ENCODE measurements around the gene CST9L.

CST9L gene, protein sequence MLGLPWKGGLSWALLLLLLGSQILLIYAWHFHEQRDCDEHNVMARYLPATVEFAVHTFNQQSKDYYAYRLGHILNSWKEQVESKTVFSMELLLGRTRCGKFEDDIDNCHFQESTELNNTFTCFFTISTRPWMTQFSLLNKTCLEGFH

GRCh38 chr20:23568320-23568970, at the start of gene CST9L:
Gene CST9L (minus strand): TSS chr20:23568484. CDS start chr20:23568450, 34 bp downstream.
- no peak within 1 kb of the TSS for H3K4me3 ChIP-seq (ENCODE audit: low read depth, low read length)
- TF ChIP-seq, protein P1, sequence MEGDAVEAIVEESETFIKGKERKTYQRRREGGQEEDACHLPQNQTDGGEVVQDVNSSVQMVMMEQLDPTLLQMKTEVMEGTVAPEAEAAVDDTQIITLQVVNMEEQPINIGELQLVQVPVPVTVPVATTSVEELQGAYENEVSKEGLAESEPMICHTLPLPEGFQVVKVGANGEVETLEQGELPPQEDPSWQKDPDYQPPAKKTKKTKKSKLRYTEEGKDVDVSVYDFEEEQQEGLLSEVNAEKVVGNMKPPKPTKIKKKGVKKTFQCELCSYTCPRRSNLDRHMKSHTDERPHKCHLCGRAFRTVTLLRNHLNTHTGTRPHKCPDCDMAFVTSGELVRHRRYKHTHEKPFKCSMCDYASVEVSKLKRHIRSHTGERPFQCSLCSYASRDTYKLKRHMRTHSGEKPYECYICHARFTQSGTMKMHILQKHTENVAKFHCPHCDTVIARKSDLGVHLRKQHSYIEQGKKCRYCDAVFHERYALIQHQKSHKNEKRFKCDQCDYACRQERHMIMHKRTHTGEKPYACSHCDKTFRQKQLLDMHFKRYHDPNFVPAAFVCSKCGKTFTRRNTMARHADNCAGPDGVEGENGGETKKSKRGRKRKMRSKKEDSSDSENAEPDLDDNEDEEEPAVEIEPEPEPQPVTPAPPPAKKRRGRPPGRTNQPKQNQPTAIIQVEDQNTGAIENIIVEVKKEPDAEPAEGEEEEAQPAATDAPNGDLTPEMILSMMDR (IDR thresholded peaks at IDR 0.05; ENCODE audit: borderline replicate concordance, insufficient read depth, low read depth, low read length) = no peak

- H3K4me3 ChIP-seq (ENCODE audit: low read depth, low read length) = no peak overlapping the region
- TF ChIP-seq, protein P1 (IDR thresholded peaks at IDR 0.05; ENCODE audit: borderline replicate concordance, insufficient read depth, low read depth, low read length) = no peak
Observed at GRCh38 chr20:23614163-23614562, 45.9 kb upstream of the CST9L start.

DNA sequence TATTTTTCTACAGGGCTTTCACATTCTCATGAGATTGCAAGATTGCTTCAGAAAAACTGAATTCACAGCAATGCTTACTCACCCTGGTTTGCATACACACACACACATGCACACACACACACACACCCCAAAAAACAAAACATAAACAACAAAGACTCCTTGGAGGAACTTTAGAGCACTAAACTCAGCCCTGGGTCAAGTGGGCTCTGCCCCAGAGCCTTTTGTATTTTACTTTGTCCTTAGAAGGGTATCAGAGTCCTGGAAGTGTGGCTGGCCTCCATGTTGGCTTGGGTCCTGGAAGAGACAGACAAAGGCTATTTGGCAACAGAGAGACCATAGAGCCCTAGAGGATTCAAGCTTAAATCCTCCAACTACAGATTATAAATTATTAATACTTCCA, 45.4 kb upstream of the CST9L start:
- no peak overlapping the region for H3K4me3 ChIP-seq (ENCODE audit: low read depth, low read length)
- TF ChIP-seq, protein P1 (IDR thresholded peaks at IDR 0.05; ENCODE audit: borderline replicate concordance, insufficient read depth, low read depth, low read length) = no peak

GRCh38 chr20:23612396-23612795, 44.1 kb upstream of the CST9L start:
- H3K4me3 ChIP-seq (ENCODE audit: low read depth, low read length) = no peak overlapping the region
- TF ChIP-seq, protein P1 (IDR thresholded peaks at IDR 0.05; ENCODE audit: borderline replicate concordance, insufficient read depth, low read depth, low read length) = no peak

DNA sequence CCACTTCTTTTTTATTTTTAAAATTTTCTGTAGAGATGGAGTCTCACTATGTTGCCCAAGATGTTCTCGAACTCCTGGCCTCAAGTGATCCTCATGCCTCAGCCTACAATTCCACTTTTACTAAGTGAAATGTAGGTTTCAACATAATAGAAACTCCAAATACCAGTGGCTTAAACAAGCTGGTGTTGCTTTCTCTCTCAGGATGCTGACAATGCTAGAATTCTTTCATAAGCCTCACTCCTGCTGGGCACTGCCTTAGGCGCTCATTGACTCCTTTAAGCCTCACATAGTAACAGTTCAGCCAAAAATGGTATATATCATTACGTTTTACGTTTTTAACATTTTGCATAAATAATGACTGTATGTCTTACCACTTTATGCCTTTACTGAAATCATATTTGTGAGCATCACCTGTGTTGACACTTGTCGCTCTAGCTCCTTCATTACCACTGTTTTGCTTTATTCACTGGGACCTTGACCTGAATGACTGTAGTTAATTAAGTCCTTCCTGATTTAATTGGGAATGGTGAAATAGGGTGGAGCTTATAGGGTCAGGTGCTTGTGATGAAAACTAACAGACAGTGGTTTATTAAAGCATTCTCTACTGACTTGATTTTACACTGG, 41.3 kb upstream of the CST9L start:
- TF ChIP-seq, protein P1 (IDR thresholded peaks at IDR 0.05; ENCODE audit: borderline replicate concordance, insufficient read depth, low read depth, low read length) = no peak
- H3K4me3 ChIP-seq (ENCODE audit: low read depth, low read length) = no peak overlapping the region

DNA sequence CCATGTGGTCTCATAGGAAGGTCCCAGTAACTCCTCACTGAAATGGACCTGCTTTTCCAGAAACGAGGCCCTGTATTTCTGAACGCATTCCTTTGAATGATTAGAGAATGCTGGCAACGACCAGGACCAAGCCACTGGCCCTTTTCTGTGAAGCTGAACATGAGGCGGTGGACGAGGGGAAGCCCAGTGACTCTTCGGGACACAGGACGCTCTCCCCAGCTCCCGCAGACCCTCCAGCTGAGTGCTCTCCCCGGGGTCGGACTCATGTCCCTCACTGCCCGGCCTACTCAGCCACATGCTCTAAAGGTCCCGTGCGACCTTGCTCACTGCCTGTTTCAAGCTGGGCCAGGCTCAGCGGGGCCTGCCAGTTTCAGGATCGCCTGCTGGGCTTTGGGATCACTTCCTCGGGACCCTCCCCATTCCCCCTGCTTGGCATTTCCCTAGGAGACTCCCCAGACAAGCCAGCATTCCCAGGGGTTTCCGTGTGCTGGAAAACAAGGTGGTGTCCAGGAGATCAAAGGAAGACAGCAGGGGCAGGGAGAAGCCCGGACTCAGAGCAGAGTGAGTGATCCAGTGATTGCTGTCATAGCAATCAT, 40.1 kb upstream of the CST9L start:
- TF ChIP-seq, protein P1 (IDR thresholded peaks at IDR 0.05; ENCODE audit: borderline replicate concordance, insufficient read depth, low read depth, low read length) = no peak
- H3K4me3 ChIP-seq (ENCODE audit: low read depth, low read length) = no peak overlapping the region

All from GM12875 (cell line).